OCI-LY3 (cell line): ENCODE results near the gene POLE3.
"Not testable (repeated sequence)": the region's sequence is repeated elsewhere in the genome, so short reads cannot be mapped to it uniquely, and the experiment has no call there.

Experiments
- H2AFZ ChIP-seq: fragments of 200-600, 300-600 bp; shearing (Covaris generic); 2 replicates; pipeline ENCODE4 v1.6.0; 2014; ENCODE audit warnings: antibody characterized with exemption, low read depth, low read length
- H3K27ac ChIP-seq: fragments of 200-600, 300-600 bp; sonication (generic); 2 replicates; pipeline ENCODE4 v1.5.1; 2014; ENCODE audit warnings: mild to moderate bottlenecking, low read length, moderate library complexity, mixed read lengths
- H3K27me3 ChIP-seq: fragments of 200-600, 300-600 bp; sonication (generic); 2 replicates; pipeline ENCODE4 v1.6.1; 2014; ENCODE audit warnings: low read depth, low read length, mixed read lengths
- H3K36me3 ChIP-seq: fragments of 200-600, 300-600 bp; sonication (generic); replicated peaks from 2 replicates; pipeline ENCODE3; 2014; ENCODE audit warnings: low read depth, low read length, mixed read lengths
- H3K4me1 ChIP-seq: fragments of 300-600, 200-600 bp; sonication (generic); 2 replicates; pipeline ENCODE4 v1.6.1; 2014; ENCODE audit warnings: low read length, mixed read lengths
- H3K4me2 ChIP-seq: fragments of 200-600, 300-600 bp; sonication (generic); 2 replicates; pipeline ENCODE4 v1.6.1; 2014; ENCODE audit warnings: low read length, mixed read lengths
- H3K4me3 ChIP-seq: fragments of 300-600, 200-600 bp; sonication (generic); 2 replicates; pipeline ENCODE4 v1.5.1; 2014; ENCODE audit warnings: antibody characterized with exemption, mild to moderate bottlenecking, low read length, moderate library complexity
- H3K79me2 ChIP-seq: fragments of 300-600, 200-600 bp; shearing (Covaris generic); 2 replicates; pipeline ENCODE4 v1.6.1; 2014; ENCODE audit warnings: mild to moderate bottlenecking, low read length, mixed read lengths
- H3K9ac ChIP-seq: fragments of 300-600, 200-600 bp; shearing (Covaris generic); 2 replicates; pipeline ENCODE4 v1.6.0; 2014; ENCODE audit warnings: mild to moderate bottlenecking, low read length, moderate library complexity
- H3K9me3 ChIP-seq: fragments of 200-600, 300-600 bp; shearing (Covaris generic); 2 replicates; pipeline ENCODE4 v1.6.1; 2014; ENCODE audit warnings: low read length, mixed read lengths; ENCODE audit not compliant: insufficient read depth
- H4K20me1 ChIP-seq: fragments of 200-600, 300-600 bp; sonication (generic); 2 replicates; pipeline ENCODE4 v1.6.1; 2016; ENCODE audit warnings: low read length, mixed read lengths; ENCODE audit not compliant: insufficient read depth
- CTCF ChIP-seq: fragments of 200-600, 300-600 bp; sonication (generic); IDR thresholded peaks from 2 replicates; pipeline ENCODE4 v1.5.1; 2014; ENCODE audit warnings: antibody characterized with exemption, low read length, low read depth
- EZH2phosphoT487 ChIP-seq: fragments of 200-600 bp; shearing (Covaris generic); IDR thresholded peaks from 2 replicates; pipeline ENCODE4 v1.6.1; 2018; ENCODE audit warnings: antibody characterized with exemption, mixed run types, low read depth

Gene POLE3

GRCh38 chr9:113449376-113449775, 38.9 kb upstream of the POLE3 start:
- Histone ChIP-seq H4K20me1 (no peaks in the 10 kb centered on the region), H3K27ac (no peak overlapping the region), H3K79me2 (no peaks in the 10 kb centered on the region), H2AFZ (no peak overlapping the region), H3K4me2 (no peak overlapping the region), H3K4me1 (peaks cover 6% of the 10 kb centered on the region; the same call in 1 of the 2 replicates), H3K36me3 (no peaks in the 10 kb centered on the region), H3K4me3 (no peak overlapping the region), H3K9me3 (no peaks in the 10 kb centered on the region), H3K9ac (no peak overlapping the region), H3K27me3 (peaks cover 4% of the 10 kb centered on the region; the same call in 1 of the 2 replicates)
- no peak for TF ChIP-seq CTCF
- no peak for TF ChIP-seq EZH2phosphoT487

GRCh38 chr9:113446323-113446740, 35.9 kb upstream of the POLE3 start:
- TF ChIP-seq CTCF (peak; percentile 81), EZH2phosphoT487 (no peak)
- Histone ChIP-seq H3K9me3 (no peaks in the 10 kb centered on the region), H3K9ac (no peak overlapping the region), H3K27ac (no peak overlapping the region), H2AFZ (no peak overlapping the region), H3K79me2 (no peaks in the 10 kb centered on the region), H3K4me2 (no peak overlapping the region), H3K4me1 (peaks cover 6% of the 10 kb centered on the region; the same call in 1 of the 2 replicates), H3K4me3 (no peak overlapping the region), H3K27me3 (peaks cover 4% of the 10 kb centered on the region; the same call in 1 of the 2 replicates), H3K36me3 (no peaks in the 10 kb centered on the region), H4K20me1 (no peaks in the 10 kb centered on the region)

GRCh38 chr9:113444736-113445135, 34.3 kb upstream of the POLE3 start:
- H3K36me3 ChIP-seq, result no peaks in the 10 kb centered on the region
- H3K9me3 ChIP-seq, result no peaks in the 10 kb centered on the region
- no peak overlapping the region for H3K4me3 ChIP-seq
- H2AFZ ChIP-seq, result no peak overlapping the region
- H3K27ac ChIP-seq, result no peak overlapping the region
- H3K27me3 ChIP-seq, result peaks cover 4% of the 10 kb centered on the region; the same call in 1 of the 2 replicates
- H3K79me2 ChIP-seq, result no peaks in the 10 kb centered on the region
- peaks cover 6% of the 10 kb centered on the region; the same call in 1 of the 2 replicates for H3K4me1 ChIP-seq
- no peak overlapping the region for H3K4me2 ChIP-seq
- no peak overlapping the region for H3K9ac ChIP-seq
- H4K20me1 ChIP-seq, result no peaks in the 10 kb centered on the region
- TF ChIP-seq CTCF (no peak), EZH2phosphoT487 (no peak)

- H3K36me3 ChIP-seq, H3K9ac ChIP-seq: not testable (repeated sequence)
These were observed 27.2 kb upstream of the POLE3 start for GRCh38 chr9:113437716-113438115.

More at GRCh38 chr9:113437716-113438115, 27.2 kb upstream of the POLE3 start:
- H3K9me3 ChIP-seq, H3K4me1 ChIP-seq, H3K27ac ChIP-seq, H2AFZ ChIP-seq, H4K20me1 ChIP-seq, H3K79me2 ChIP-seq, H3K4me2 ChIP-seq, H3K4me3 ChIP-seq, H3K27me3 ChIP-seq: not testable (repeated sequence)
